Testis (tissue), 3 donors: ENCODE measurements around the gene SLC26A9. TPM values are rescaled to one million over a fixed set of nuclear protein-coding genes. Genes with fewer than 3 reads are reported as not detected.

Source experiments
- DNase-seq: peaks from one replicate; pipeline ENCODE4 v3.0.0-alpha.2; 2019
- H3K27ac ChIP-seq, 2 donors: fragments of 200-600 bp; sonication (generic); one replicate each; pipeline ENCODE4 v1.5.1; 2019
- H3K27me3 ChIP-seq: fragments of 200-600 bp; sonication (generic); one replicate; pipeline ENCODE4 v1.5.1; 2019
- H3K36me3 ChIP-seq: fragments of 200-600 bp; sonication (generic); one replicate; pipeline ENCODE4 v1.5.1; 2017; ENCODE audit warnings: low read depth; ENCODE audit errors: missing control alignments
- H3K4me1 ChIP-seq: fragments of 200-600 bp; sonication (generic); one replicate; pipeline ENCODE4 v1.5.1; 2019
- H3K4me3 ChIP-seq, 2 donors: fragments of 200-600 bp; sonication (generic); one replicate each; pipeline ENCODE4 v1.5.1; 2017 to 2019
- H3K9me3 ChIP-seq: fragments of 200-600 bp; sonication (generic); one replicate; pipeline ENCODE4 v1.5.1; 2017
- CTCF ChIP-seq, 3 experiments: fragments of 450-650 bp in 2 of 3; fragments of 200-600 bp in 1 of 3; sonication (generic) in 1 of 3; IDR thresholded peaks; one replicate each; pipeline ENCODE4 v1.5.1; 2016 to 2019; ENCODE audit warnings: antibody characterized with exemption in 3 of 3, mild to moderate bottlenecking in 2 of 3, moderate library complexity in 1 of 3
- POLR2A ChIP-seq: fragments of 450-650 bp; IDR thresholded peaks from one replicate; pipeline ENCODE4 v1.6.1; 2017; ENCODE audit warnings: antibody characterized with exemption, mild to moderate bottlenecking, moderate library complexity
- WGBS, 2 donors: methylation state at CpG; one replicate each; pipeline ENCODE4 v1.1.5; 2018; 5-methylcytosine and 5-hydroxymethylcytosine counted together
- intact Hi-C: fragments of 100-400 bp; cut with DNase I; formaldehyde crosslinking; loops from one replicate; pipeline ENCODE4 v1.15.1; 2023; ENCODE audit warnings: low total_unique reads
- polyA plus RNA-seq: library from polyadenylated mRNA; stranded (reverse); fragments of 350-450 nt; fragmentation: Illumina TruSeq; extraction: RNeasy Lipid Tissue Mini Kit (QIAGEN cat#74804); gene quantifications from one replicate; pipeline ENCODE4 v1.2.3, GENCODE V29; 2014; ENCODE audit warnings: low read depth, low replicate concordance; ENCODE audit not compliant: insufficient read depth
- total RNA-seq, 2 donors: library from RNA; depleted of rRNA; stranded (reverse); fragments of >200 nt; gene quantifications; one replicate each; pipeline ENCODE4 v1.2.3, GENCODE V29; 2016

SLC26A9 gene
- total and polyA plus RNA-seq, 3 donors from 2014 or later: 0.24 to 0.43 (median 0.26) TPM

GRCh38 chr1:205985330-205986005, 42.2 kb upstream of the SLC26A9 start:
- Histone ChIP-seq H3K4me1 (peaks cover 11% of the 10 kb centered on the region), H3K27me3 (no peaks in the 10 kb centered on the region), H3K36me3 (no peaks in the 10 kb centered on the region), H3K27ac (no peak overlapping the region), H3K4me3 (no peak overlapping the region), H3K9me3 (no peaks in the 10 kb centered on the region)
- 85 to 91% methylated on average over 9 of the region's 9 CpGs for WGBS, 2 donors
- no peak for DNase-seq
- TF ChIP-seq POLR2A (no peak), CTCF (IDR thresholded peaks at IDR 0.05) (no peak)
- intact Hi-C loops: loop anchor here (10.0 kb wide), 1 partner anchor 119 kb away; no protein-coding TSS in a partner anchor

GRCh38 chr1:205983925-205984725, 40.9 kb upstream of the SLC26A9 start:
- peaks cover 11% of the 10 kb centered on the region for H3K4me1 ChIP-seq
- peak; percentile 80 for DNase-seq
- H3K27me3 ChIP-seq: no peaks in the 10 kb centered on the region
- intact Hi-C loops: loop anchor here (10.0 kb wide), 1 partner anchor 121 kb away; no protein-coding TSS in a partner anchor
- no peak overlapping the region for H3K27ac ChIP-seq
- H3K4me3 ChIP-seq: no peak overlapping the region
- TF ChIP-seq POLR2A (no peak), CTCF (IDR thresholded peaks at IDR 0.05) (peak; percentile 45 to 53 (median 50))
- no peaks in the 10 kb centered on the region for H3K9me3 ChIP-seq
- no peaks in the 10 kb centered on the region for H3K36me3 ChIP-seq
- WGBS, 2 donors: 43 to 59% methylated on average over 11 to 14 of the region's 14 CpGs

- no peak for DNase-seq
- 90 to 100% methylated on average over 1 of the region's 1 CpG for WGBS, 2 donors
- Histone ChIP-seq H3K4me3 (no peak overlapping the region), H3K9me3 (no peaks in the 10 kb centered on the region), H3K27ac (no peak overlapping the region), H3K27me3 (no peaks in the 10 kb centered on the region), H3K4me1 (peaks cover 13% of the 10 kb centered on the region), H3K36me3 (no peaks in the 10 kb centered on the region)
- intact Hi-C loops: loop anchor here (10.0 kb wide), 1 partner anchor 124 kb away; no protein-coding TSS in a partner anchor
- TF ChIP-seq CTCF (IDR thresholded peaks at IDR 0.05) (no peak), POLR2A (no peak)
Observed at GRCh38 chr1:205981257-205981656, 38.0 kb upstream of the SLC26A9 start.

- WGBS, 2 donors: 56 to 77% methylated on average over 3 of the region's 3 CpGs
- intact Hi-C loops: loop anchor here (10.0 kb wide), 1 partner anchor 124 kb away; no protein-coding TSS in a partner anchor
- H3K9me3 ChIP-seq: no peaks in the 10 kb centered on the region
- TF ChIP-seq CTCF (IDR thresholded peaks at IDR 0.05) (no peak), POLR2A (no peak)
- no peak overlapping the region for H3K4me3 ChIP-seq
- H3K27me3 ChIP-seq: no peaks in the 10 kb centered on the region
- H3K4me1 ChIP-seq: peaks cover 19% of the 10 kb centered on the region
- no peak for DNase-seq
- H3K36me3 ChIP-seq: no peaks in the 10 kb centered on the region
- no peak overlapping the region for H3K27ac ChIP-seq
Observed at GRCh38 chr1:205980237-205980870, 37.1 kb upstream of the SLC26A9 start.
